NCI-H146 (cell line): ENCODE results near the gene ABCD4.
A peak's percentile ranks its signal among the peaks of the same experiment; 100 is the strongest.

Experiments used
- DNase-seq: peaks from one replicate; lab custom pipeline; 2025; lab: John Stamatoyannopoulos, UW

ABCD4 gene

GRCh38 chr14:74259513-74259912 is 43.2 kb downstream of the ABCD4 start:
- DNase-seq = no peak

DNA sequence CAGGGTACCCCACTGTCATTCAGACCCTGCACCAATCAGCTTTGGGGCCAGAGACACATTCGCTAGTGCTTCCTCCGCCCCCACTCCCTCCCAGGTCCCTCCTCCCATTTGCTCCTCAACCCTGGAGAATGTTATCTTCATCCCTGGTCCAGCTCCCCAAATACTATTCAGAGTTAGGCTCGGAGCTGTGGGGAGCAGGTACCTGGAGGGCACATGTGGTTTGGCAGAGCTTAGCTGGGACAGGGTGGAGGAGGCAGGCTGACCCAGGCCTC is 44.0 kb downstream of the ABCD4 start:
- DNase-seq = no peak

DNA sequence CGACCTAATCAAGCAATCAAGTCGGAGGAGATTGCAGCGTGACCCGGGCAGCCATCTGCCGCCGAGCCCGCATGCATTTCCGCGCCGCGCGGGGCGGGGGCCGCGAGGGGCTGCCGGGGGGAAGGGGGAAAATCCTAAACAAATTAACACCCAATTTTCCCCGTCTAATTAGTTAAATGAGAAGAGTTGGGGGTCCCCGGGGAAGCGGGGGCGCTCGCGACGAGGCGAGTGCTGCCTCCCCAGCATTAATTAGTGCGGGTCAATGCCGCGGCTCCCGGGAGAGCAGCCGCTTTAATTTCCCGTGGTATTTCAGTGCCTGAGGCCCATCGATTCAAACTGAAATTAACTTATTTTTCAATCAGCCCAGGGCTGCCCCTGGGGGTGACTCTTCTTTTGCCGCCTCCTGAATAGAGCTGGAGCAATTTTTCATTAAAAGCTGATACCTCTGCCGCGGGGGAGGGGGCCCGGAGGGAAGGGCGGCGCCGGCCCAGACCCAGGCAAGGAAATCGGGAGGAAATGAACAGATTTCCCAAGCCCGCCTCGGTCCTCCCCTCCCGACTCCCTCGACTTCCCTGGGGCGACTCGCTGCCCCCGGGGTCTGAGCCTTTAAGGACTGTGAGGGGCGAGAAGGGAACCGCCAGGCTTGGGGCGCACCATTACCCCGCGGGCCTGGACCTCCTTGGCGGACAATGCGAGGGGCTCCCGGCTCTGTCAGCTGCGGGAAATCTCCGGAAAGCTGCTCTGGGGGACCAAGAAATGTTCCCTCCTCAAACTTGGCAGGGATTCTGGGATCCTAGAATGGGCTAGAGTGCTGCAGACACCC is 44.6 kb downstream of the ABCD4 start:
- DNase-seq = no peak

- peak; percentile 45 for DNase-seq
These were observed 45.4 kb downstream of the ABCD4 start for GRCh38 chr14:74257078-74257940.

GRCh38 chr14:74255281-74255680 is 47.5 kb downstream of the ABCD4 start:
- no peak for DNase-seq

DNA sequence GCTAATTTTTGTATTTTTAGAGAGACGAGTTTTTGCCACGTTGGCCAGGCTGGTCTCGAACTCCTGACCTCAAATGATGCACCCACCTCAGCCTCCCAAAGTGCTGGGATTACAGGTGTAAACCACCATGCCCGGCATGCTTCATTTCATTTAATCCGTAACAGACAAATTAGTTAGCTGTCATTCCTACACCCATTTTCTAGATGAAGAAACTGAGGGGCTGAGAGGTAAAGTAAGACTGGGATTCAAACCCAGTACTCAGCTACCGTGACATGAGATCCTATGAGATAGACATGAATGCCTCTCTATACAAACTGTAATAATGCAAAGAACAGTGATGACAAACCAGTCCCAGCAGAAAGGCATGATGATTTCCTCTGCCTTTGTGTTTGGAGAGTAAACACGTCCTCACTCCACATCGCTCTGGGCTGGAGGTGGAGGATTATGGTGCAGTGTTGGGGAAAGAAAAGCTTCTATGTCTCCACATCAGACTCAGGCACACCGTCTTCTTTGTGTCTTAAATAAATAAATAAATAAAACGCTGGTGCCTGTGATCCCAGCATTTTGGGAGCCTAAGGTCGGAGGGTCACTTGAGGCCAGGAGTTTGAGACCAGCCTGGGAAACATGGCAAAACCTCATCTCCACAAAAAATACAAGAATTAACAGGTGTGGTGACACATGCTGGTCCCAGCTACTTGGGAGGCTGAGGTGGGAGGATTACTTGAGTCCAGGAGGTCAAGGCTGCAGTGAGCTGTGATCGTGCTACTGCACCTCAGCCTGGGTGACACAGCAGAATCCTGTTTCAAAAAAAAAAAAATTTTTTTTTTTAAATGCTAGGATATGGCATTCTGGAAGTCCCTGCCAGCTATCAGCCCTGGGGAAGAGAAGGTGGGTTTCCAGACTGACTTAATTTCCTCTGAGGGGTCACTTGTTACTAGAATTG is 53.0 kb downstream of the ABCD4 start:
- peak; percentile 24 for DNase-seq

- DNase-seq = no peak
These were observed 54.7 kb downstream of the ABCD4 start for GRCh38 chr14:74248017-74248416.

DNA sequence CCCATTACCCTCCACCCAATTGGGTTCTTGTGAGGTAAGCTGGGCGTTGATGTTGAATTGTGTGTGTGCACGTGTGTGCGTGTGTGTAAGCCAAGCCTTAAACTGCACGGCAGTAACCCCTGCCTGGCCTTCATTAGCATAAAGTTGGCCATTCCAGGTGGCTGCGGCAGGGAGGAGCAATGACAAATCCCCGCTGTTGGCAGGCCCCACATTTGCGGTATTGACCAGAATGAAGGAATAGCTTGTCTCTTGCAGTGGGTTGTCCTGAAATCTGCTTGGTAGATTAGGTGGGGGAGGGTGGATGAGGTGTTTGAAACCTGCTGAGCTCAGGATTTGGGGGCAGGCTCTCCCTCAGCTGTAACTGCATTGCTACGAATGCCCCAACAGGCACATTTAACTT is 56.2 kb downstream of the ABCD4 start:
- no peak for DNase-seq

- DNase-seq = peak; percentile 24
These were observed 57.4 kb downstream of the ABCD4 start for GRCh38 chr14:74245292-74245691.

- no peak for DNase-seq
These were observed 58.6 kb downstream of the ABCD4 start for GRCh38 chr14:74244115-74244514.

GRCh38 chr14:74243051-74243450 is 59.7 kb downstream of the ABCD4 start:
- no peak for DNase-seq

- DNase-seq = no peak
These were observed 60.0 kb downstream of the ABCD4 start for GRCh38 chr14:74242780-74243042.

- no peak for DNase-seq
These were observed 60.5 kb downstream of the ABCD4 start for GRCh38 chr14:74242021-74242779.

- DNase-seq = no peak
These were observed 61.1 kb downstream of the ABCD4 start for GRCh38 chr14:74241652-74242017.

- no peak for DNase-seq
These were observed 61.7 kb downstream of the ABCD4 start for GRCh38 chr14:74240794-74241651.

- DNase-seq = no peak
These were observed 62.6 kb downstream of the ABCD4 start for GRCh38 chr14:74239848-74240793.

DNA sequence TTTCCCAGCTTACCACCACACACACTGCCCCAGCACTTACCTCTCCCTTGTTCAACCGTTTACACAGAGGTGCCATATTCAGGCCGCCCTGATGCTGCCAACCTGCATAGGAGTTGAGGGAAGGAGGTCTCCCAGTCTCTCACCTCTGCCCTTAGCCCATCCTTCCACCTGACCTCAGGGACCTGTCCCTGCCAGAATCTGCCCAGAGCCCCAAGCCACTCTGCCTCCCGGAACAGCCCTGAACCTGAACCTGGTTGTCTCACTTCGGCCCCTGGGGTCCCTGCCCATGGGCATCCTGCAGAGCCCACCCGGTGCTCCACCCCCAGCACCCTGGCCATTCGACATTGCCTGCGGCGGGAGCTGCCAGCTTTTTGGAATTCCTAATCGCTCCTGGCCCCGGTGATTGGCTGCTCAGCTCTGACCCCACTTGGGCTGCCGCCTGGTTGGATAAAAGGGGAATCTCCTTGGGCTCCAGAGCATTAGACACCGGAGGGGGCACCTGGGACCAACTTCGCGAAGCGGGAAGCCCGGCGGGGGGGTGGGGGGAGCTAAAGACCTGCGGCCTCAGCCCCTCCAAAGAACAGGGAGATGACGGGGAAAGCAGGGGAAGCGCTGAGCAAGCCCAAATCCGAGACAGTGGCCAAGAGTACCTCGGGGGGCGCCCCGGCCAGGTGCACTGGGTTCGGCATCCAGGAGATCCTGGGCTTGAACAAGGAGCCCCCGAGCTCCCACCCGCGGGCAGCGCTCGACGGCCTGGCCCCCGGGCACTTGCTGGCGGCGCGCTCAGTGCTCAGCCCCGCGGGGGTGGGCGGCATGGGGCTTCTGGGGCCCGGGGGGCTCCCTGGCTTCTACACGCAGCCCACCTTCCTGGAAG is 63.5 kb downstream of the ABCD4 start, which contains the start of gene VSX2:
TSS of gene VSX2 (plus strand) at position 476 of the 874 bp plus-strand sequence. CDS start at position 589, 113 bp downstream.
- DNase-seq = no peak

- no peak for DNase-seq
These were observed 65.3 kb downstream of the ABCD4 start for GRCh38 chr14:74237441-74237840.
